ENCODE data around the gene AURKAIP1. TPM values are rescaled to one million over a fixed set of nuclear protein-coding genes. Genes with fewer than 3 reads are reported as not detected.
A peak's percentile ranks its signal among the peaks of the same experiment; 100 is the strongest.

Gene AURKAIP1
- total RNA-seq, 1 donor from 2014 or later: 268 TPM

DNA sequence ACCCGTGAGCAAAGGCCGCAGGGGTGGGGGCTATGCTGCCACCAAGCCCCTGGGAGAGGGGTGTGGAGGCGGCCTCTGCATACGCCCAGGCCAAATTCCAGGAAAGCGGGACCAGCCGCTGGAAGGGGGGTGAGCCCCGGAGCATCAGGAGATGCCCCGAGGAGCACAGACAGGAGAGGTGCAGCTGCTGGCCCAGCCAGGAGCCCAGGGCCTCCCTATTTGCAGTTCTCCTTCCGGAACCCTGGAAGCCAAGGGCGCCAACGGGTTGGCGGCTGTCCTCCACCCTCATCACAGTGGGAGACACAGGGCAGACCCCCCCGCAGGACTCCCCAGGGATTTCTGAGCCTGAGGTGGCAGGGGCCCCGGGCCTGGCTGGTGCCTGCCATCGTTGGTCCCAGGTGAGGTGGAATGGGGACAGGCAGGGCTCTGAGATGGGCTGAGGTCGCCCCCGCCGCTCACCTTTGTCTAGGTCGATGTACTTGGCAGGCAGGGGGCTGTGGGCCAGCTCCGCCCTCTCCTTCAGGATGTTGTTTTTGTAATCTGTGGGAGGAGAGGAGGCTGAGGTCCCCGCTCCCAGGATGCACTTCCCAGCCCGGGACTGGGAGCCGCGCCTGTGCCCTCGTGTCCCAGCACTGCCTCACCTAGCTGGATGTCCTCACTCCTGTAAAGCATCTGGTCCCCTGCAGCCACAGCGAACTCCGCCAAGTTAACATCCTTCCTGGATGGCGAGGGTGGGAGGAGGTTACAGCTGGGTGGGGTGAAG, 21.4 kb downstream of the AURKAIP1 start:
- no peak for ATAC-seq
- peak; percentile 40 for DNase-seq
- intact Hi-C loops (cut with micrococcal nuclease): no loop called here

DNA sequence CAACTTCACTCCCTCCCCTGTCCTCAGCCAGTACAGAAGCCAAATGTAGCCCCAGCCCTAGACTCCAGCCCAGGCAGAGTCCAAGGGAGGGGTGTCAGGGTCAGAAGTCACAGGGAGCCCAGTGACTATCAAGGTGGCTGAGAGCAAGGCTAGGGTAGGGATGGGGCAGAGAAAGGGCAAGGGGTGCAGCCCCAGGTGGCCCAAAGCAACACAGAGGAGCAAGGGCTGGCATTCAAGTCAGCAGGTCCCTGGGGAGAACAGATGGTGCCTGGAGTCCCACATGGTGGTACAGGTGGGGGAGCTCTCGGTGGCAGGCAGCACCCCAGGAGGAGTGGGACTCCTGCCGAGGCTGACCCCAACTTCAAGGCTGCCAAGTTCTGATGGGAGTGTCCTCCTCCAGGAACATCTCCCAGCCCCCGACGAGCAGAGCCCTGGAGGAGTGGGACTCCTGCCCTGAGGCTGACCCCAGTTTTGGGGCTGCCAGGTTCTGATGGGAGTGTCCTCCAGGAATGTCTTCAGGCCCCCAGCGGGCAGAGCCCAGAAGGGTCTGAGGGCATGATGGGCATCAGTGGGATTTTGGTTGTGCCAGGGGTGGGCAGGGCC, 22.1 kb downstream of the AURKAIP1 start:
- intact Hi-C loops (cut with micrococcal nuclease): no loop called here
- peak; percentile 35 for DNase-seq

DNA sequence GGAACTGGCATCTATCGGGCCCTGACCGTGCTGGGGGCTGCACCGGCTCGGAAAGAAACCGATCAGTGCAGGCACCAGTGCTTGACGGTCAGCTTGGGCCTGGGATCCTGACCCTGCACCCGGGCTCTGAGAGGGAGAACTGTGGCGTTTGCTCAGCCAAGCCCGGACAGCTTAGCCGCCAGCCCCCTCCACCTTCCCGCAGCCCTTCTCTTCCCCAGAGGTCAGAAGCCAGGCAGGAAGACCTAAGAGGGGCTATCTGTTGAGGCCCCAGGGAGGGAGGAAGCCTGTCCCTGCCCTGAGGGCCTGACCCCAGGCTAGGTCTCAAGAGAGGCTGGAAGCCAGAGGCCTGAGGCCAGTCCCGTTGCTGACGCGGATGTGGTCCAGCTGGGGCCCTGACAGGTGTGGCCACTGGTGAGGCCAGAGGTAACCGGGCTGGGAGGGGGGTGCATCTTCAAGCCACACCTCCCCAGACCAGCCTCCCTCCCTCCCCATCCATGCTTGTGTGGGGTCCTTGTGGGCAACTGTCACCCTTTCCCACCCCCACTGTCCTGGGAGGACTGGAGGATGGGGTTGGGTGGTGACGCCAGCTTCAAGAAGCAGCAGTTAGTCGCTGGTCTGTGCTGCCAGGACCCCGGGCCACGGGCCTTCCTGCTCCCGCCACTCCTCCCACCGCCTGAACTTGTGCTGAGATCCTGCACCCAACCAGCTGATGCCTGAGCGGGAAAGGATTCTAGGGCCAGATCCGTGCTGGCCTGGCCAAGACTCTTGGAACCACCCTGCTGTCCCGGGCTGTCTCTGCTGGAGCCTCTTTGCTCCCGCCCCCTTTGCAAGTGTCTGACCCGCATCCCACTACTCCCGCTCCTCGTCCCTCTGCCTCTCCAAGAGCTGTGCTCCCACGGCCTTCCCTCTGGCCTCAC, 23.2 kb downstream of the AURKAIP1 start:
- ATAC-seq (peak; percentile 43), DNase-seq (peak; percentile 76)
- intact Hi-C loops (cut with micrococcal nuclease): no loop called here

More for the DNA sequence above, 22.1 kb downstream of the AURKAIP1 start:
- ATAC-seq: no peak

DNA sequence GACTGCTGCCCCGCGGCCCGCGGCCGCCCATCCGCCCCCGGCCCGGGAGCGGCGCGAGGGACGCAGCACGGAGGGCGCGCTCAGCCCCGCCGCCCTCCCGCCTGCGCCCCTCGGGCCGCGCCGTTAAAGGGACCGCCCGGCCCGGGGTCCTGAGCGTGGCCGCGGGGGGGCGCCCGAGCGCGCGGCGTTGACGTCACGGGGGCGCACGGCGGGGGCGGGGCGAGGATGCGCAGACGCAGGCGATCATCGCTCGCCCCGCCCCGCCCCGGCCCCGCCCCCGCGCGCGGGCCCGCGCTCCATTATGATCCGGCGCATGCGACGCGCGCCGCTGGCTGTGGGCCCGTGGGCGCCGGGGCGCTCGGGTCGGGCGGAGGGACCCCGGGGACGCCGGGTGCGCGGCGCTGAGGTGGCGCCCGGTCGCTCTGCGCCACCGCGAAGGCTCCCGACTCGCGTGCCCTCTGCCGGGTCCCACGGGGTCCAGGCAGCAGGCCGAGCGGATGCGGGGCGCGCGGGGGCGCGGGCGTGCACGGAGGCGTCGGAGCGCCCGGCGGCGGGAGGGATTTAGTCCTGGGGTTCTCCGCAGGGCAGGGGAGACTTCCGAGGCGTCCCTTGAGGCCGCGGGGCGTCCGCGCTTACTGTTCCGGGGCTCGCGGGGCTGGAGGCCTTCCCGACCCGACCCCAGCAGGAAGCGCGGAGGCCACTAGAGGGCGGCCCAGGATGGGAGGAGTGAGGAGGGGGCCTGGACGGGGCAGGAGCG, 25.6 kb downstream of the AURKAIP1 start, which contains the start of gene DVL1:
Gene DVL1, minus strand, starts transcription at position 163 of the 757 bp plus-strand sequence. CDS start 353 bp downstream, outside the sequence.
- ATAC-seq (peak; percentile 35), DNase-seq (peak; percentile 85)
- intact Hi-C loops (cut with micrococcal nuclease): no loop called here

DNA sequence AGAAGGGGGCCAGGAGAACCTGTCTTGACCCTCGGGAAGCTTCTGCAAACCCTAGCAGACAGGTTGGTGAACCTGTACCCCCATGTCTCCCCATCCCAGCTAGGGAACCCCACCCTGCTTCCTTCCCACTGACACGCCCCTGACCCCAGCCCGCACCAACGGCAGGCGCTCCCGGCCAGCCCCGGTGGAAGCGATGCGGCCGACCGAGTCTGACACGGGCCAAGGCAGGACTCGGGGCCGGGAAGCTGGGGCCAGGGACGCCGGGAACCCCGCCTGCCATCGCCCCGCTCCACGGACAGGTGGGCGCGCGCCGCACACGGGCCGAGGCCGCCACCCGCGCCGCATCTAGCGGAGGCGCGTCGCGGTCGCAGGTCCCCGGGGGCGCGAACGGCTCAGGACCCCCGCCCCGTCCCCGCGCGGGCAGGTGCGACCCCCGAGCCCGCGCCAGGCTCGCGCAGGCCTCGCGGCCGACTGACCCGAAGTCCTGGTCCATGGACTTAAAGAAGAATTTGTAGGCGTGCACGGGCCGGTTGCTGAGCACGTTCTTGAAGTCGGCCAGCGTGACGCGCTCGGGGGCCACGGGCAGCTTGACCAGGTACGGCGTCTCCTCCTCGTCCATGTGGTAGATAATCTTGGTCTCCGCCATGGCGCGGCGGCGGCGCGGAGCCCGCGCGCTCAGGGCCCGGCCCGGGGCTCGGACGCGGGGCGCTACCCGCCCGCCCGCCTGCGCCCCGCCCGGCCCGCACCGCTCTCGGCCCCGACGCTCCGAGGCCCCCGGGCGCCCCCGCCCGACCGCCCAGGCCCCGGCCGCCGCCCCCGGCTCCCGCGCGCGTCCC, 26.4 kb downstream of the AURKAIP1 start:
- DNase-seq: peak; percentile 62
- no peak for ATAC-seq
- intact Hi-C loops (cut with micrococcal nuclease): no loop called here

DNA sequence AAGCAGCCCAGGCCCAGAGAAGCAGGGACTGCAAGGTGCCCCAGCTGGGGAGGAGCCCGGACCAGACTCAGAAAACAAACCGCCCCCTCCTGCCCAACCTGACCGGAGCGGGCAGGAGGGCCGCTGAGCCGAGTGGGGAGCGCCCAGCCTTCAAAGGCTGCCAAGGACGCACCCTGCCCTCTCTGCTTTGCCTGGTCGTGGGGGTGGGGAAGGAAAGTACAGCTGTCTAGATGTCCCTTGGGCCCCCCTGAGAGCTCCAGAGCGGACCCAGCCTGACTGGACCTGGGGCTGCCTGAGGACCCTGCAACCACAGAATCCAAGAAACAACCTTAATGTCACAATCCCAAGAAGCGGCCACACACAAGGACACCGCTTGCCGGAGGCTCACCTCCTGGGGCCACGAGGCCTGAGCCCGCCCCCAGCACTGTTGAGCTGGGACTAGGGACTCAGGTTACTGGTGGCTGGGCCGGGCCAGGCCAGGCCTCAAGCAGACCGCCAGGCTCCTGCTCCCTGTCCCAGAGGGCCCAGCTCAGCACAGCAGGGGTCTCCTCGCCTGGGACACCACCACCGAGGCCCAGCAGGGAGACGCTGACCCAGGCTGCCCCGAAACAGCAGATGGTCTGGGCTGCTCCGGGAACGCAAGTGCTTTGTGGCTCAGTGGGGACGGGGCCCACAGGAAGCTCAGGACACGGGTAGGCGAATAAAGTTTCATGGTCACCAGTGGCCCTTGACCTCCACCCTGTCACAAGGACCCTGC, 27.2 kb downstream of the AURKAIP1 start:
- ATAC-seq (peak; percentile 43), DNase-seq (peak; percentile 71)
- intact Hi-C loops (cut with micrococcal nuclease): no loop called here

DNA sequence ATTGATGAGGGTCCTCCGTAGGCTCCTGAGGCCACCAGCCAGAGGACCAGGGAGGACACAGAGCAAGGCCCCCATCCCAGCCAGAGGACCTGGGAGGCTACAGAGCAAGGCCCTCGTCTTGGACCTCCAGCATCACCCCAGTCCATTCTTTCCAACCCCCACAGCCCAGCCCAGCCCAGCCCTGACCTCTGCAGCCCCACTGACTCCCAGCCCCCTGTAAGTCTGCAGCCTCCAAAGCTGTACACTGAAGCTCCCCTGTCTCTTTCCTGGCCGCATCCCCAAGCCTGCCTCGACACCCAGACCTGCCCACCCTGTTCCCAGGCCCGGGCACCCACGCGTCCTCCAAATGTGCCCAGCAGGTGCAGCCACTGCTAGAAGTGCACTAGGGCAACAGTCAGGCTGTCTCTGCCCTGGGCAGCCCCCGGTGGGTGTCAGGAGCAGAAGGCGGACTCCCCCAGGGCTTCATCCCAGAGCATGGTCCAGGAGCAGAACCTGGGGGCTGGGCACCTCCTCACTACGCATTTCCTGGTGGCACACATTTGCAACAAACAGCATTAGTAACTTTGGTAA, 27.9 kb downstream of the AURKAIP1 start:
- intact Hi-C loops (cut with micrococcal nuclease): no loop called here
- DNase-seq (peak; percentile 28), ATAC-seq (no peak)

DNA sequence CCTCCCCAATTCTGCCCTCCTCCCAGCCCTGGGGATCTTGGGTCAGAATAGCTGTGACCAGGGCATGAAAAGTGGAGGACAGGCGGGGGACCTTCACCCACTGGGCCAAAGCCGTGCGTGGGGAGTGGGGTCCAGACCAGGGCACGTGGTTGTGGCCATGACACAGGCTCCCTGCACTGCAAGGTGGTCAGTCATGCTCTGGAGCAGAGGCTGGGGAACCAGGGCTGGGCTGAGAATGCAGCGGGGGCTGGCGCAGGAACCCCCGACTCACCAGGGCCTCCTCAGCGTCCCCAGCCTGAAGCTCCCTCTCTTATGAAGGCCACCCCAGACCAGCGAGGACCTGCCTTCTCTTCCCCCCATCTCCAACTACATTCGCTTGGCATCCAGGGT, 28.5 kb downstream of the AURKAIP1 start:
- intact Hi-C loops (cut with micrococcal nuclease): no loop called here
- DNase-seq (peak; percentile 31), ATAC-seq (no peak)

DNA sequence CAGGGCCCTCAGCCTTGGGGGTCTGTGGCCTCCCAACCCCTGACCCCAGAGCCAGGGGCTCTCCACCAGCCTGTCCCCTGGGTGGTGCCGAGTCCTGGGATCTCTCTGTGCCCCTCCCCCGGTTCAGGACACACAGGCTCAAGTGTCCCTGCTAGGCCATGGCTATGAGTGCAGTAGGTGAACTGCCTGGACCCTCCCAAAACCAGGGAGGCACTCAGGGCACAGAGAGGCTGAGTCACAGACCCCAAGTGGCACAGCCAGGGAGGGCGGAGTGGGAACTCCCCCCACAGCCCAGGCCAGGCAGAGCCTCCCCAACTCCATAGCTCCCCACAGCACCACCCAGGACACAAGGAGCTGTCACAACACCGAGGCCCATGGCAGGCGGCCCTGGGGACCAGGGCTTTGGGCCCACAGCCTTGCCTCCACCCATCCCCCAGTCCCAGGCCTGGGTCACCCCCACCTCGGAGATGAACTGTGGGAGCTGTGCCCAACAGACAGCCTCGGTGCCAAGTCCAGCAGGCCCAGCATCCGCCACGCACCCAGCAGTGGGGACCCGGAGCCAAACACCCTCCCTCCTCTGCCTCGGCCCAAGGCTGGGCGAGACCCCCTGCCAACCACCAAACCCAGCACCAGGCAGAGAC, 29.0 kb downstream of the AURKAIP1 start:
- ATAC-seq (peak; percentile 8), DNase-seq (peak; percentile 64)
- intact Hi-C loops (cut with micrococcal nuclease): no loop called here

DNA sequence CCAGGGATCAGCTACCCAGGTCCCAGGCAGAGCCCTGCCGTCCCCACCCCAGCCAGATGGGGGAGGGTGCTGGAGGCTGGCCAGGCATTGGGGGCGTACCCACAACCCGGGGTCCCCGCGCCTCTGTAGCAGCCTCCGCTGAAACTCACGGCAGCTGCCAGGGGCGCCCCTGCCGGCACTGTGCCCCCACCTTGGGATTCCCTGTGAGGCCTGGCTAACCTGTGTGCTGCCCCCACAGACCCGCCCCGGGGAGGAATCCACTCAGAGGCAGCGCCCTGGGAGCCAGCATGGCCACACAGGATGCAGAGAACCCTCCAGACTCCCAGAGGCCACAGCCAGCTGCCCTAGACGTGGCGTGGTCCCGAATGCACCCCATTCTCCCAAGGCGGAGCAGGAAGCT, 29.6 kb downstream of the AURKAIP1 start:
- DNase-seq (peak; percentile 30), ATAC-seq (no peak)
- intact Hi-C loops (cut with micrococcal nuclease): no loop called here

DNA sequence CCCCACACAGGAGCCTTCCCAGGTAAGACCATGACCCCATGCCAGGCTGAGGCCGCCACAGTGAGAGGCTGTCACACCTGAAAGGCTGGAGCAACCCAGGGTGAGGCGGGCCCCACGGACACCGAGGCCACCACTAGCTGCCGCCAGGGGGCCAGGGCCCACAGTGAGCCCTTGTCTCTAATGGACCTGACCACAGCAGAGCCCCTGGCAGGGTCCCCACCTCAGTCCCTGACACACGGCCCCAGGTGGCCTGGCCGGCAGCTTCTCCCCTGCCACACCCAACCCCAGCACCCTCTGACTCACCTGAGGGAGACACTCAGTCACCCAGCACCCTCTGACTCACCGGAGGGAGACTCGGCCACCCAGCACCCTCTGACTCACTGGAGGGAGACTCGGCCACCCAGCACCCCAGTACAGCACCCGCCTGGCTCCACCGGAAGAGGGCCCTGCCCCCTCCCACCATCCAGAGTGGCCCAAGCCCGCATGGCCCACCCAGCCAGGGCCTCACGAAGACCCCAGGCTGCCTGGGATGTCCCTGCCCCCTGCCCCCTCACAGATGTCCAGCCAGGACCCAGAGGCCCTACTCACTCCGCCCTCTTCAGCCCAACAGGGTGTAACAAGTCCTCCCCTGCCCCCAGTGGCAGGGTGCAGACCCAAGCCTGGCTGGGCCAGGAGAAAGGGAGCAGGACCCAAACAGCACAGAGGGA, 30.2 kb downstream of the AURKAIP1 start:
- ATAC-seq (no peak), DNase-seq (no peak)
- intact Hi-C loops (cut with micrococcal nuclease): no loop called here

DNA sequence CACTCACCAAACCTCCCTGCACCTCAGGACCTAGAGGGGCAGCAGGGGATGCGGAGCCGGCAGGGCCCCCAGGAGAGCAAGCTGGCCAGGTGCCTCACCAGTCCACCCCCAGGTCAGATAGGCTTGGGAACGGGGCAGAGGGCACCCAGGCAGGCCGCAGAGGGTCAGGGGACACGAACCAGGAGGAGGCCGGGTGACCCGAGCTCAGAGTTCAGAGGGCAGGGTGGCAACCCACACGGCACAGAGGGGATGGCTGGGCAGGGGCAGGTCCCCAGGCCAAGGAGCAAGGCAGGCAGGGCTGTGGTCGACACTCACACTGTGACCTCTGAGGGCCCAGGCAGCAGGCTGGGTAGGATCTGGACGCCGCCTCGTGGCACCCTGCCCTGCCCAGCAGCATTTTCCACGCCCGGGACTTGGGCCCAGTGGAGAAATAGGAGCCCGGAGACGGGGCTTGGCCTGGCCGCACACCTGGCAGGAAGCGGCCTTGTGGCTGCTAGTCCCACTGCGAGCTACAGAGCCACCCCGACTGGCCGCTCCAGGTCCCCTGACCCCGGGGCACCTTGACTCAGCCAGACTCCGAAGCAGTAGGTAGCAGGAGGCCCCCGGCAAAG, 31.1 kb downstream of the AURKAIP1 start:
- intact Hi-C loops (cut with micrococcal nuclease): no loop called here
- no peak for ATAC-seq
- DNase-seq: no peak

DNA sequence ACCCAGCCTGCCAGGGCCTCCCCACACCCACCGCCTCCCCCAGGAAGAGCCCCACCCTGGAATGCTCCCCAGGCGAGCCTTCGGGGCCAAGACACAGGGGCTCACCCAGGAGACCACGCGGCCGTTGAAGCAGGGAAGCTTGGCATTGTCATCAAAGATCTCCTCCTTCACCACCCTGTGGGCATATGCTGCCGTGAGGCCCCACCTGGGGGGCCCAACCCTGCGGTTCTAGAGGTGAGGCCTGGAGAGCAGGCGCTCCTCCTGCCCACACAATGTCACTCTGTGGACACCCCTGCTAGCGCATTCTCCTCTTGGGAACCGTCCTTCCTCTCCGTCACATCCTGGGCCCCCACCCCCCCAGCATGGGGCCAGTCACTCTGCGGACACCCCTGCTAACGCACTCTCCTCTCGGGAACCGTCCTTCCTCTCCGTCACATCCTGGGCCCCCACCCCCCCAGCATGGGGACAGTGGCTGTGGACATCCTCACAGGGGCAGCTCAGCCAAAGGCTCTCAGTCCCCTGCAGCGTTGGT, 32.4 kb downstream of the AURKAIP1 start:
- intact Hi-C loops (cut with micrococcal nuclease): no loop called here
- DNase-seq: no peak
- no peak for ATAC-seq

DNA sequence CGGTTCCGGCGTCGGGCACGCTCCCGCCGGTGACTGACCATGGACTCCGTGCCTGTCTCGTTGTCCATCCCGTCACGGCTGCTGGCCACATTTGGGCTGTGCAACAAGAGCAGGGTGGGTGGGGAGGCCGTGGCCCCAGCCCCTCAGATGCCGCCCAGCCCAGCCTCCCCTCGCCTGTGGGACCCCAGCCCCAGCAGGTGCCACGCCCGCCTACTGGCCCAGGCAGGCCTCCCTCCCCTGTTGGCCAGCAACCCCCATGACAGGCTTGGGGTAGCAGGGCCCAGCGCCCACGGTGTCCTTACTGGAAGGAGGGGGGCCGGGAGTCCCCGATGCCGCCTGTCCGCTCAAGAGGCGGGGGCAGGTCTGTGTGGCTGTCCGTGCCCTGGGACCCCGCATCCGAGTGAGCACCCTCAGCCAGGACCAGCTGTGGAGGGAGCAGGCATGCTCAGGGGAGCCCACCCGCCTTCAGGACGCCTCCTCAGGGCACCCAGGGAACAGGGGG, 32.9 kb downstream of the AURKAIP1 start:
- intact Hi-C loops (cut with micrococcal nuclease): no loop called here
- no peak for ATAC-seq
- DNase-seq: no peak

DNA sequence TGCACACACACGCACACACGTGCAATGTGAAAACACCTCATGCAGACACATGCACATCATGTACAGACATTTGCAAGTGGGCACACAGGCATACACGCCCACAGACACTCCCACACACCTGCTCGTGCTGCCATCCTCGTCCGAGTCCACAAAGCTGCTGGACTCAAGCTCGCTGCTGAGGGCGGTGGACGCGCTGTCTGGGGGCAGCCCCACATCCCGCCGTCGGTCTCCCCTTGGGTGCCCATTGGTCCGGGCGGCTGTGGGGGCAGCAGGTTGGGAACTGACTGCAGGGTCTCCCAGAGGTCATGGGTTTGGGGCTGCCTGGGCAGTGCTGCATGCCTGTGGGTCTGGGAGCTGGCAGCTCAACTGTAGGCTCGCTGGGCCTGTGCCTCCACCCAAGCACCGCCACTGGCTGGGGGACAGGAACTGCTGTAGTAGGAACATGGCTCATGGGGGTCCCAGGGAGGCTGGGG, 33.4 kb downstream of the AURKAIP1 start:
- intact Hi-C loops (cut with micrococcal nuclease): no loop called here
- ATAC-seq: no peak
- DNase-seq: no peak

Measured in left ventricle myocardium superior (tissue), 1 donor.